ENCODE data around the gene ATP10A.

The ATP10A gene

DNA sequence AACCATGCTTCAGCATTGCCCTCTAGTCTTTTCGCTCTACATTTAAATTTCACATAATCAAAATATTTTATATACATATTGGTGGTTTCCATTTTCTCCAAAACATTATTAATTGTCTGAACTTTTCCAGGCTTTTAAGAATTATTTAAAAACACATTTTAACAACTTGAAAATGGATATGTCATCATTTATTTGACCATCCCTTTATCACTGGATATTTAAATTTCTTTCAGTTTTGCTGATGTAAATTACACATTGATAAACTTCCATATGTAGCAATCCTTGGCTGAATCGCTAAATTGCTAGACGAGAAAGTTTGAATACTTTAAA, 146.0 kb downstream of the ATP10A start:
- no peaks in the 10 kb centered on the region for H3K4me1 ChIP-seq (ENCODE audit: insufficient read depth, low read length)
- H3K9ac ChIP-seq (ENCODE audit: low read length): no peak overlapping the region
- no peaks in the 10 kb centered on the region for H3K36me3 ChIP-seq (ENCODE audit: insufficient read depth, low read length)
- H3K27me3 ChIP-seq (ENCODE audit: control insufficient read depth in 1 of 2, insufficient read depth in 2 of 2, low read length in 2 of 2): no peaks in the 10 kb centered on the region
- no peak overlapping the region for H3K4me3 ChIP-seq (ENCODE audit: low read depth in 1 of 2, low read length in 2 of 2)
- no peaks in the 10 kb centered on the region for H3K9me3 ChIP-seq (ENCODE audit: low read length)
- H3K27ac ChIP-seq (ENCODE audit: low read depth, low read length): no peak overlapping the region

DNA sequence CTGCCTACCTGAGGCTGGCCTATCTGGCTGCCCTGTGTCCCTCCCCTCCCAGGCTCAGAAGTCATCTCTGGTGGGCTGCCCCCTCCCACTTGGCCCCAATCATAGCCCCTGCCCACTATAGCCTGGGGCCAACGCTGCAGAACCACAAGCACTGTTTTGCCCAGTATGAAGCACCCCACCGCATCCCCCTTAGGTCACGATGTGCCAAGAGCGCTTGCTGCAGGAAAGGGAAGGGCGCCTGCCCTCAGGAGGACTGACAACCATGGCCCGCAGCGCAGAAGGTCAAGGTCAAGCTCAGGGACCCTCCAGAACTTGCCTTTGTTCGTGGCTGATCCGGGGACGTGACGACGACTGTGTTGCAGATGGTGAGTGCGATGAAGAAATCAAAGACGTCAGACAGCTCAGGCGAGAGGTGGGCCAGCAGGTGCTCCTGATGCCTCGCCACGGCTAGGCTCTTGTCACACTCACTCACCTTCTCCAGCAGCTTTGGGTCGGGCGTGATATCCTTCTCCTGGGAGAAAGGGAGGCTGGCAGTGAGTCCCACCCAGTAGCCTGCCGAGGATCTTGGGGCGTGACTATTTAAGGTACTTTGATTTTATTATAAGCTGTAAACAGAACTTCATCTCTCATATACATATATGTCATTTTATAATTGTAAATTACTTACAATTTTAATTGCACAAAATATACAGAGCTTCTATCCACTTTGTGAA, 146.6 kb downstream of the ATP10A start:
- Histone ChIP-seq H3K36me3 (ENCODE audit: insufficient read depth, low read length) (no peaks in the 10 kb centered on the region), H3K4me1 (ENCODE audit: insufficient read depth, low read length) (no peaks in the 10 kb centered on the region), H3K27ac (ENCODE audit: low read depth, low read length) (no peak overlapping the region), H3K9ac (ENCODE audit: low read length) (no peak overlapping the region), H3K9me3 (ENCODE audit: low read length) (no peaks in the 10 kb centered on the region), H3K27me3 (ENCODE audit: control insufficient read depth in 1 of 2, insufficient read depth in 2 of 2, low read length in 2 of 2) (no peaks in the 10 kb centered on the region), H3K4me3 (ENCODE audit: low read depth in 1 of 2, low read length in 2 of 2) (no peak overlapping the region)

DNA sequence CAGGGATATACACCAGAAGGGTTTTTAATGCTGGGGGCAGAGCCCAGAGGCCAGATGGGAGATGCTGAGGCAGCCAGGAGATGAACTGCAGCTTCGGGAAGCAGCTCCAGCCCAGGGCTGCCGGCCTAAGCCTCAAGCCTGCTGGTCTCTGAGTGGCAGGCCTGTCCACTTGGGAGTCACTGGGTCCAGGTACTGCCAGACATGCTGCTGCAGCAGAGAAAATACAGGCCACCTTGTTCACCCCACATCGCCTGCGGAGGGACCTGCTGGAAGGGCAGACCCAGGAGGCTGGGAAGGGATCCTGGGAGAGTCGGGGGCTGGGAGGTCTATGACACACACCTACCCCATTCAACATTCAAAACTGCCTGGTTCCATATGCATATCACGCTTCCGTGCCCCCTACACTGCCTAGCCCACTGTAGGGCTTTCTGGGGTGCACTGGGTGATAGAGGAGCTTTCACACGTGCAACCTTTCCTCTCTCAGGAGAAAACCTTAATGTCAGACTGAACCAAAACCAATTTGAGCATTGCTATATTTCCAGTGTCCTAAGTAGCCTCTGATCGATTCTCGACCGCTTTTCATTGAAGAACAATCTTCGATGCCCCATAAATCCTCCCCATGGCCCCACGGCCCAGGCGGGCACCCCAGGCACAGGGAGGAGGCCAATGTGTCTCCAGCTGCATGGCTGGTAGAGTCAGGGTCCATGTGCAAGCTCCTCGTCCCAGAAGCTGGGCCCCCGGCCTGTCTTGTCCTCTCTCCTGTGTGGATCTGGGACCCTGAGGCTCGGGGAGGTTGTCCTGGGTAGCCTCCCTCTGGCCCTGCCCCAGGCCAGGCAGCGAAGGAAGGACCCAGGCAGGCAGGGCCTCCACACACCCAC, 147.4 kb downstream of the ATP10A start:
- no peak overlapping the region for H3K27ac ChIP-seq (ENCODE audit: low read depth, low read length)
- H3K9me3 ChIP-seq (ENCODE audit: low read length): no peaks in the 10 kb centered on the region
- H3K9ac ChIP-seq (ENCODE audit: low read length): no peak overlapping the region
- no peaks in the 10 kb centered on the region for H3K4me1 ChIP-seq (ENCODE audit: insufficient read depth, low read length)
- no peaks in the 10 kb centered on the region for H3K36me3 ChIP-seq (ENCODE audit: insufficient read depth, low read length)
- no peaks in the 10 kb centered on the region for H3K27me3 ChIP-seq (ENCODE audit: control insufficient read depth in 1 of 2, insufficient read depth in 2 of 2, low read length in 2 of 2)
- H3K4me3 ChIP-seq (ENCODE audit: low read depth in 1 of 2, low read length in 2 of 2): no peak overlapping the region

DNA sequence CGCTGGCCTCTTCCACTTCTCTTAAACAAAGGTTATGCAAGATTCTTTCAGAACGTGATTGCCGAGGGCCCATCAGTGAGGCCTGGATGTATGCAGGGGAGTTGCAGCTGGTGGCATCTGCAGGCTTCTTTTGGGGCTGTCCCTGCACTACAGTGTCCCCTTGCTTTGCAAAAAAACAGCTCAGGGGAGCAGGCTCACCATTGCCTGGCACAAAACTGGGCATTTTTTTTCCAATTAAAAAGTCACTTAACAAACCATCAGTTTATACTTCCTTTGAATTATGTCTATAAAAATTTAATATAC, 148.6 kb downstream of the ATP10A start:
- no peaks in the 10 kb centered on the region for H3K9me3 ChIP-seq (ENCODE audit: low read length)
- H3K4me3 ChIP-seq (ENCODE audit: low read depth in 1 of 2, low read length in 2 of 2): no peak overlapping the region
- H3K9ac ChIP-seq (ENCODE audit: low read length): no peak overlapping the region
- no peaks in the 10 kb centered on the region for H3K4me1 ChIP-seq (ENCODE audit: insufficient read depth, low read length)
- H3K27ac ChIP-seq (ENCODE audit: low read depth, low read length): no peak overlapping the region
- H3K27me3 ChIP-seq (ENCODE audit: control insufficient read depth in 1 of 2, insufficient read depth in 2 of 2, low read length in 2 of 2): no peaks in the 10 kb centered on the region
- H3K36me3 ChIP-seq (ENCODE audit: insufficient read depth, low read length): no peaks in the 10 kb centered on the region

DNA sequence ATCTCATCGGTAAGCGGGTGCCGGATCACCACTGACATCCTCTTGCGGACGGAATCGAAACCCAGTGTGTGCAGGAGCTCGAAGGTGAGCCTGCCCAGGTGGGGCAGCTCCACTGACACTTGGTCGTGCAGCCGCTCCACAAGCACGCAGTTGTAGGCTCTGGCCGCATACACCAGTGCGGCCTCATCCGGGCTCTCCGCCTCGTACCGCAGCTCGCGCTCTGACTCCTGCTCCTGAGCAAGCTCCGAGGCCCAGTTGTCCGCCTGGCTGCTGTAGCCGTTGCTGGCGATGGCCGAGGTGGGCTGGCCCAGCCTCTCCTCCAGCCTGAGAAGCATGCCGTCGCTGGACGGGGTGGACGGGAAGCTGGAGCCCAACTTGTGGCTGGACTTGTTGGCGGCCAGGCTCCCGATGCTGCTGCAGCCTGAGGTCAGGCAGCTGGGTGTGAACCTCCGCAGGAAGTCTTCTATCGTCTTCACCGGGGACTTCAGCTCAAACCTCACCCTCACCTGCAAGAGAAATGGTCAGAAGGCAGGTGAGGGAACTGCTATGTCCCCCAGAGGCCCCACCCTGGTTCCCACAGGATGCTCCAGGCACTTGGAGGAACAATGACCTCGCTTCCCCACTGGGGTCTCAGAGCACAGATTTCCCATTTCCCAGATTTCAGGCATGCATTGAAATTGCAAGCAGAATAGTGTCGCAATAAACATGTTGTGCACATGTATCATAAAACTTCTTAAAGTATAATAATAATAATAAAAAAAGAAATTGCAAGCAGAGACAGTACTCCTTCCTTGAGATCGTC, 149.2 kb downstream of the ATP10A start:
- Histone ChIP-seq H3K9me3 (ENCODE audit: low read length) (no peaks in the 10 kb centered on the region), H3K27ac (ENCODE audit: low read depth, low read length) (no peak overlapping the region), H3K9ac (ENCODE audit: low read length) (no peak overlapping the region)

DNA sequence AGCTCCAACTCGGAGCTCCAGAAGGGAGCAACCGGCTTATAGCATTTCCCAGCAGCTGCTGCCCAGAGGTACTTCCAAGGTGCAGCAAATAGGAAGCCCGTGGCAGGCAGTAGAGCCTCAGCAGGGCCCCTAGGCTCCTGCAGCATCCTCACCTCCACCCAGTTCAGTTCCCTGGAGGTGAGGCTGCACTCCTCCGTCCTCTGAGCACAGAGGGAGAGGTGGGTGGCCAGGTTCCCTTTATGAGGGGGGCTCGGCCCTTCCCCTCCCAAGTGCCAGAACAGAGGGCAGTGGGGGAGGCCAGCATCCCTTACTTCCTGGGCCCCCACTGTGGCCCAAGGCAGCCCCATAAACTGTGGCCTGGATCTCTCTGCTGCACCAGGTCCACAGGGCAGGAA, 150.2 kb downstream of the ATP10A start:
- no peak overlapping the region for H3K9ac ChIP-seq (ENCODE audit: low read length)
- H3K27me3 ChIP-seq (ENCODE audit: control insufficient read depth in 1 of 2, insufficient read depth in 2 of 2, low read length in 2 of 2): no peaks in the 10 kb centered on the region
- no peak overlapping the region for H3K4me3 ChIP-seq (ENCODE audit: low read depth in 1 of 2, low read length in 2 of 2)
- no peaks in the 10 kb centered on the region for H3K9me3 ChIP-seq (ENCODE audit: low read length)
- H3K27ac ChIP-seq (ENCODE audit: low read depth, low read length): no peak overlapping the region
- H3K4me1 ChIP-seq (ENCODE audit: insufficient read depth, low read length): no peaks in the 10 kb centered on the region
- H3K36me3 ChIP-seq (ENCODE audit: insufficient read depth, low read length): no peaks in the 10 kb centered on the region

More for the DNA sequence above, 149.2 kb downstream of the ATP10A start:
- Histone ChIP-seq H3K4me1 (ENCODE audit: insufficient read depth, low read length) (no peaks in the 10 kb centered on the region), H3K27me3 (ENCODE audit: control insufficient read depth in 1 of 2, insufficient read depth in 2 of 2, low read length in 2 of 2) (no peaks in the 10 kb centered on the region), H3K4me3 (ENCODE audit: low read depth in 1 of 2, low read length in 2 of 2) (no peak overlapping the region), H3K36me3 (ENCODE audit: insufficient read depth, low read length) (no peaks in the 10 kb centered on the region)

DNA sequence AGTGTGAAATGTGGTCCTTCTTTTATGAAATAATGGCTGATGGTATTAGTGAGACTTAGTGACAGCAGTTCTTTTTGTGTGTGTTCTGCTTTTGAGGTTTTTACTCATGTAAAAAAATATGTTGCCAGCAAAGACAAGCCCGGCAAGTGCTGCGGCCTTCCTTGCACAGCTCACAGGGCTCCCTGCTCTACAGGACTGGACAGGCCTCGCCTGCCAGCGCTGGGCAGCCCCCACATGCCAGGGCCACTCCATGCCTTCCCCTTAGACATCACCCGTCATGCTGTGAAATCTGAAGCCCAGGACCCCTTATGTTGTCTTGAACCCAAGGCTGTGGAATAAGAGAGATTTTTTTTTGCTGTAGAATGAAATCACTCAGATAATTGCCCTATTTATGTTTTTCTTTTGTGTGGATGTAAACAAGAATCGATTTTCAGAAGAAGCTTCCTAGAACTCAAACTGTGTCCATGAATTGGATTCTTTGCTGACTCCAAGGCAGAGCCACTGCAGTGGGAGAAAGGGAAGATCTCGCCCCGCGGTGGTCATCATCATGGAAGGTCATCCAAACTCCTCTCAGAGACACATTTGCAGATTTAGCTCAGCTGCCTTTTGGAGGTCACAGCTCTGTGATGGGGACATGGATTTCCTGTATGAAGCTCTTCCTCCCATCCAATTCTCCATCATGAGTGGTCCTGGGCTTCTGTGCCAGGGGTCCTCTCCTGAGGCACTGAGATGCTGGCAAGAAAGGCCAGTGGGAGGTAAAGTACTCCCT, 150.8 kb downstream of the ATP10A start:
- H3K9me3 ChIP-seq (ENCODE audit: low read length): no peaks in the 10 kb centered on the region
- no peak overlapping the region for H3K4me3 ChIP-seq (ENCODE audit: low read depth in 1 of 2, low read length in 2 of 2)
- no peaks in the 10 kb centered on the region for H3K36me3 ChIP-seq (ENCODE audit: insufficient read depth, low read length)
- H3K27ac ChIP-seq (ENCODE audit: low read depth, low read length): no peak overlapping the region
- H3K9ac ChIP-seq (ENCODE audit: low read length): no peak overlapping the region
- no peaks in the 10 kb centered on the region for H3K27me3 ChIP-seq (ENCODE audit: control insufficient read depth in 1 of 2, insufficient read depth in 2 of 2, low read length in 2 of 2)
- no peaks in the 10 kb centered on the region for H3K4me1 ChIP-seq (ENCODE audit: insufficient read depth, low read length)

DNA sequence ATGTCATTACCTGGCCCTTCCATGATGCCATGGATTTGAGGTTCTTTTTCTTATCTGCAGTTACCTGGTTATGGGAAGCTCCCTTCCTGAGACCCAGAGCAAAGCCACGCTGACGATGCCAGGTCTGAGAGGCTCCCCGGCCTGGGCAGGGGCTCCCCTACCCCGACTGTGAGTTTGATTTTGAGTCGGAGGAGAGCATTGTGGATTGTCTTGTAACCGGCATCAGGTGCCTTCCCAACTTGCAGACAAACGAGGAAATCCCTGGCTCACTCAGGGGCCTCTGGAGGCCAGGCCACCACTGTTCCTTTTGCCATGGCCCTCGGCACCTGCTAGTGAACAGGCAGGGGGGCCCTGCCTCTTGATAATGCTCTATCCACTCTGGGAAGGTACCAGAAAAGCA, 151.4 kb downstream of the ATP10A start:
- Histone ChIP-seq H3K4me1 (ENCODE audit: insufficient read depth, low read length) (no peaks in the 10 kb centered on the region), H3K36me3 (ENCODE audit: insufficient read depth, low read length) (no peaks in the 10 kb centered on the region), H3K9ac (ENCODE audit: low read length) (no peak overlapping the region), H3K27ac (ENCODE audit: low read depth, low read length) (no peak overlapping the region), H3K9me3 (ENCODE audit: low read length) (no peaks in the 10 kb centered on the region), H3K4me3 (ENCODE audit: low read depth in 1 of 2, low read length in 2 of 2) (no peak overlapping the region), H3K27me3 (ENCODE audit: control insufficient read depth in 1 of 2, insufficient read depth in 2 of 2, low read length in 2 of 2) (no peaks in the 10 kb centered on the region)

DNA sequence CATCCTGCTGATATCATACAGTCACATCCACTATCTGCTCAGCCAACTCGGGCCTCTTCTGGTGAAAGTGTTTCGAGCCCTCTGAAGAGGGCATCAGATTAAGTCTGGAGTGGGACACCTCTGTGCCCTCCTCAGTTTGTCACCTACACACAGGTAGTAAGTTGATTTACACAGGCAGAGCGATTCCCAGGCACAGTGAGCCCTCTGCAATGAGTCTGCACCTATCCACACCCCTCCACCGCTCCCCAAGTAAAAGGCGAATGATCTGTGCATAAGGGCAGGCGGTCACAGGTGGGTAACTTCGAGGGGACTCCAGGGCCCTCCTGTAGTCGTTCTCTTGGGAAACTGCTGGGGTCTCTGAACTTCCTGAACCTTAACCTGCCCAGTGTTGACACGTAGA, 152.0 kb downstream of the ATP10A start:
- Histone ChIP-seq H3K27ac (ENCODE audit: low read depth, low read length) (no peak overlapping the region), H3K4me3 (ENCODE audit: low read depth in 1 of 2, low read length in 2 of 2) (no peak overlapping the region), H3K36me3 (ENCODE audit: insufficient read depth, low read length) (no peaks in the 10 kb centered on the region), H3K9me3 (ENCODE audit: low read length) (no peaks in the 10 kb centered on the region), H3K4me1 (ENCODE audit: insufficient read depth, low read length) (no peaks in the 10 kb centered on the region), H3K9ac (ENCODE audit: low read length) (no peak overlapping the region), H3K27me3 (ENCODE audit: control insufficient read depth in 1 of 2, insufficient read depth in 2 of 2, low read length in 2 of 2) (no peaks in the 10 kb centered on the region)

DNA sequence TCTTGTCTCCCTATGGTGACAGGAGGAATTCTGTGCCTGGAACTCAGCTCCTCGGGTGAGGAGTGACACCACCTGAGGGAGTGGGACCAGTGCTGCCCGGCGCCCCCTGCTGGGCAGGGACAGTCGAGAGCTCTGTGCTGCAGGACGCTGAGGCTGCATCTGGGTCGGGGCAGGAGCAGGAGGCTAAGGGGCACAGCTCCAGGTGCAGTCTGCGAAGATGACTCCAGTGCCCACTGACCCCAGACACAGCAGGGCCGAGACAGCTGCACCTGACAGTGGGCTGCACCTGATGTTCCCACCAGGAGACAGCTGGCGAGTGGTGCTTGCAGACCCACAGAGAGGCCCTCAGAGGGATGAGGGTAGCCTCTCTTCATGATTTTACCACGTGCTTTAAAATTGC, 152.9 kb downstream of the ATP10A start:
- H3K4me1 ChIP-seq (ENCODE audit: insufficient read depth, low read length): no peaks in the 10 kb centered on the region

More for the DNA sequence above, 152.9 kb downstream of the ATP10A start:
- no peaks in the 10 kb centered on the region for H3K9me3 ChIP-seq (ENCODE audit: low read length)
- no peaks in the 10 kb centered on the region for H3K27me3 ChIP-seq (ENCODE audit: control insufficient read depth in 1 of 2, insufficient read depth in 2 of 2, low read length in 2 of 2)
- H3K4me3 ChIP-seq (ENCODE audit: low read depth in 1 of 2, low read length in 2 of 2): no peak overlapping the region
- no peaks in the 10 kb centered on the region for H3K36me3 ChIP-seq (ENCODE audit: insufficient read depth, low read length)
- H3K27ac ChIP-seq (ENCODE audit: low read depth, low read length): no peak overlapping the region
- H3K9ac ChIP-seq (ENCODE audit: low read length): no peak overlapping the region

Measured in muscle layer of colon (tissue), 2 donors.